Activated B cell treated with CpG ODN at 0.5 μM for 24 hours (primary cell): Measurements from ENCODE around the gene MLLT3. TPM values are rescaled to one million over a fixed set of nuclear protein-coding genes. Genes with fewer than 3 reads are reported as not detected.

Experiments
- ATAC-seq: fragments of 200-7000 bp; cut with Tn5 transposase; one replicate; pipeline ENCODE4 v1.10.0; 2021; ENCODE audit warnings: low read depth, mild to moderate bottlenecking, moderate library complexity
- CTCF ChIA-PET: fragments of 350-600 bp; sonication (Branson Sonifier 250); formaldehyde crosslinking; loops from one replicate; lab custom pipeline; 2021; ENCODE audit warnings: antibody characterized with exemption; lab: Charles Lee
- POLR2A ChIA-PET: fragments of 350-600 bp; sonication (Branson Sonifier 250); formaldehyde crosslinking; loops from one replicate; lab custom pipeline; 2021; ENCODE audit warnings: antibody characterized with exemption; lab: Charles Lee
- DNase-seq: peaks from one replicate; pipeline ENCODE4 v3.0.0; 2022
- H3K27ac Mint-ChIP-seq: one replicate; pipeline ENCODE4 v1.8.0; 2020; ENCODE audit warnings: mixed read lengths
- H3K27me3 Mint-ChIP-seq: one replicate; pipeline ENCODE4 v1.8.0; 2021; ENCODE audit warnings: mixed read lengths
- H3K36me3 Mint-ChIP-seq: one replicate; pipeline ENCODE4 v1.8.0; 2021; ENCODE audit warnings: low read depth, mixed read lengths
- H3K4me1 Mint-ChIP-seq: one replicate; pipeline ENCODE4 v1.8.0; 2021; ENCODE audit warnings: mixed read lengths
- H3K4me3 Mint-ChIP-seq: one replicate; pipeline ENCODE4 v1.8.0; 2020; ENCODE audit warnings: mild to moderate bottlenecking, mixed read lengths
- H3K9me3 Mint-ChIP-seq: one replicate; pipeline ENCODE4 v1.8.0; 2020; ENCODE audit warnings: mixed read lengths
- CTCF ChIP-seq: fragments of 200-600 bp; IDR thresholded peaks from one replicate; pipeline ENCODE4 v1.8.0; 2022; ENCODE audit warnings: antibody characterized with exemption, mild to moderate bottlenecking
- intact Hi-C: fragments of 100-400 bp; cut with micrococcal nuclease; formaldehyde crosslinking; loops from one replicate; pipeline ENCODE4 v1.15.1; 2024
- total RNA-seq: library from RNA; stranded (reverse); gene quantifications from 2 replicates; pipeline ENCODE4 v1.2.3, GENCODE V29; 2022

The MLLT3 gene
- total RNA-seq, 1 donor from 2014 or later: 1.5 TPM

GRCh38 chr9:20331095-20331685, 291.1 kb downstream of the MLLT3 start:
- no peak for DNase-seq
- Mint-ChIP-seq H3K36me3 (no peaks in the 10 kb centered on the region), H3K27ac (no peak overlapping the region), H3K4me1 (no peaks in the 10 kb centered on the region), H3K27me3 (peaks cover 16% of the 10 kb centered on the region), H3K4me3 (no peak overlapping the region), H3K9me3 (no peaks in the 10 kb centered on the region)
- ChIA-PET CTCF (no interaction called here), POLR2A (no interaction called here)
- no peak for ATAC-seq
- TF ChIP-seq CTCF: no peak
- intact Hi-C loops: no loop called here

GRCh38 chr9:20330688-20331087, 291.6 kb downstream of the MLLT3 start:
- no peak for DNase-seq
- no peak for TF ChIP-seq CTCF
- Mint-ChIP-seq H3K27ac (no peak overlapping the region), H3K4me1 (no peaks in the 10 kb centered on the region), H3K9me3 (no peaks in the 10 kb centered on the region), H3K27me3 (peaks cover 13% of the 10 kb centered on the region), H3K36me3 (no peaks in the 10 kb centered on the region), H3K4me3 (no peak overlapping the region)
- ChIA-PET POLR2A (no interaction called here), CTCF (no interaction called here)
- no peak for ATAC-seq
- intact Hi-C loops: no loop called here

- no peaks in the 10 kb centered on the region for H3K9me3 Mint-ChIP-seq
- TF ChIP-seq CTCF: no peak
- intact Hi-C loops: no loop called here
- no peak for ATAC-seq
- H3K27me3 Mint-ChIP-seq: peaks cover 7% of the 10 kb centered on the region
- ChIA-PET POLR2A (no interaction called here), CTCF (no interaction called here)
- no peak overlapping the region for H3K4me3 Mint-ChIP-seq
- H3K27ac Mint-ChIP-seq: no peak overlapping the region
- DNase-seq: no peak
- H3K36me3 Mint-ChIP-seq: no peaks in the 10 kb centered on the region
- no peaks in the 10 kb centered on the region for H3K4me1 Mint-ChIP-seq
Measured at GRCh38 chr9:20326516-20326915, 295.8 kb downstream of the MLLT3 start.

GRCh38 chr9:20325008-20325407, 297.3 kb downstream of the MLLT3 start:
- TF ChIP-seq CTCF: no peak
- ATAC-seq (no peak), DNase-seq (no peak)
- intact Hi-C loops: no loop called here
- CTCF ChIA-PET: no interaction called here
- Mint-ChIP-seq H3K4me3 (no peak overlapping the region), H3K36me3 (no peaks in the 10 kb centered on the region), H3K4me1 (no peaks in the 10 kb centered on the region), H3K9me3 (no peaks in the 10 kb centered on the region), H3K27me3 (peaks cover 7% of the 10 kb centered on the region), H3K27ac (no peak overlapping the region)
- POLR2A ChIA-PET: no interaction called here

GRCh38 chr9:20322212-20322611, 300.1 kb downstream of the MLLT3 start:
- DNase-seq (no peak), ATAC-seq (no peak)
- POLR2A ChIA-PET: no interaction called here
- CTCF ChIA-PET: no interaction called here
- no peak overlapping the region for H3K27ac Mint-ChIP-seq
- no peak for TF ChIP-seq CTCF
- no peak overlapping the region for H3K4me3 Mint-ChIP-seq
- no peaks in the 10 kb centered on the region for H3K4me1 Mint-ChIP-seq
- intact Hi-C loops: no loop called here
- H3K36me3 Mint-ChIP-seq: no peaks in the 10 kb centered on the region
- peaks cover 2% of the 10 kb centered on the region for H3K27me3 Mint-ChIP-seq
- H3K9me3 Mint-ChIP-seq: no peaks in the 10 kb centered on the region
